CD4-positive, alpha-beta T cell (primary cell): ENCODE data around the gene XPC. TPM values are rescaled to one million over a fixed set of nuclear protein-coding genes. Genes with fewer than 3 reads are reported as not detected.

Source experiments
- ATAC-seq: fragments of 200-7000 bp; cut with Tn5 transposase; one replicate; pipeline ENCODE4 v1.10.0; 2022; ENCODE audit warnings: mild to moderate bottlenecking; ENCODE audit not compliant: poor library complexity
- CTCF ChIA-PET: fragments of 350-600 bp; sonication (Branson Sonifier 250); formaldehyde crosslinking; loops from one replicate; lab custom pipeline; 2021; ENCODE audit warnings: antibody characterized with exemption, inconsistent platforms; lab: Charles Lee
- POLR2A ChIA-PET: fragments of 350-600 bp; sonication (Branson Sonifier 250); formaldehyde crosslinking; loops from one replicate; lab custom pipeline; 2021; ENCODE audit warnings: antibody characterized with exemption, inconsistent platforms; lab: Charles Lee
- DNase-seq, 14 experiments: peaks; one replicate each; pipeline ENCODE4 v3.0.0-alpha.2; 2013 to 2020; ENCODE audit warnings: mixed read lengths in 2 of 14
- H3K27ac ChIP-seq, 2 donors: one replicate each; pipeline versions ENCODE4 v1.5.1 to v1.7.0; 2013; ENCODE audit warnings: low read length in 2 of 2, low read depth in 1 of 2, mild to moderate bottlenecking in 1 of 2
- H3K27me3 ChIP-seq, 2 experiments: 1 replicate in 1 of 2; 2 replicates in 1 of 2; pipeline versions ENCODE4 v1.6.1 to v1.7.0; 2013; ENCODE audit warnings: low read length in 2 of 2, control low read depth in 1 of 2, mild to moderate bottlenecking in 1 of 2, moderate library complexity in 1 of 2; ENCODE audit not compliant: insufficient read depth in 2 of 2, control insufficient read depth in 1 of 2
- H3K36me3 ChIP-seq: one replicate; pipeline ENCODE4 v1.6.1; 2013; ENCODE audit warnings: low read length, control low read depth; ENCODE audit not compliant: insufficient read depth
- H3K4me1 ChIP-seq: one replicate; pipeline ENCODE4 v1.6.1; 2013; ENCODE audit warnings: low read length, control low read depth; ENCODE audit not compliant: insufficient read depth
- H3K4me3 ChIP-seq: one replicate; pipeline ENCODE4 v1.5.1; 2013; ENCODE audit warnings: mild to moderate bottlenecking, low read length, moderate library complexity
- H3K9me3 ChIP-seq, 2 experiments: 1 replicate in 1 of 2; 2 replicates in 1 of 2; pipeline versions ENCODE4 v1.6.1 to v1.7.0; 2013; ENCODE audit warnings: low read length in 2 of 2, mild to moderate bottlenecking in 2 of 2, control low read depth in 1 of 2, moderate library complexity in 1 of 2; ENCODE audit not compliant: control insufficient read depth in 1 of 2, insufficient read depth in 1 of 2
- H3K27ac Mint-ChIP-seq: one replicate; pipeline ENCODE4 v1.8.0; 2020; ENCODE audit warnings: mixed read lengths
- H3K27me3 Mint-ChIP-seq: one replicate; pipeline ENCODE4 v1.8.0; 2021; ENCODE audit warnings: mixed read lengths
- H3K36me3 Mint-ChIP-seq: one replicate; pipeline ENCODE4 v1.8.0; 2021; ENCODE audit warnings: low read depth, mixed read lengths
- H3K4me1 Mint-ChIP-seq: one replicate; pipeline ENCODE4 v1.8.0; 2021; ENCODE audit warnings: low read depth, mixed read lengths
- H3K4me3 Mint-ChIP-seq: one replicate; pipeline ENCODE4 v1.8.0; 2020; ENCODE audit warnings: mild to moderate bottlenecking, mixed read lengths
- H3K9me3 Mint-ChIP-seq: one replicate; pipeline ENCODE4 v1.8.0; 2020; ENCODE audit warnings: mixed read lengths
- CTCF ChIP-seq: fragments of 200-600 bp; IDR thresholded peaks from one replicate; pipeline ENCODE4 v1.8.0; 2022; ENCODE audit warnings: antibody characterized with exemption, mild to moderate bottlenecking
- intact Hi-C, 2 experiments: fragments of 100-400 bp; cut with DNase I in 1 of 2; cut with micrococcal nuclease in 1 of 2; formaldehyde crosslinking; loops; one replicate each; pipeline versions ENCODE4 v1.15.1 to v1.9.0; 2023 to 2025; cut with DNase I, micrococcal nuclease
- total RNA-seq, 174 experiments: library from RNA in 2 of 174; stranded (reverse) in 2 of 174; gene quantifications; one replicate each; pipeline ENCODE4 v1.2.3 and lab custom pipeline; 2021 to 2026

The XPC gene
- total RNA-seq, 2 experiments from 2014 or later, result 59.2 to 65.1 TPM

GRCh38 chr3:14148041-14148985 is 30.1 kb downstream of the XPC start:
- peaks cover 36% of the 10 kb centered on the region for H3K4me1 ChIP-seq
- intact Hi-C loops, result loop anchor here in 1 of 2 experiments (5.0 to 10.0 kb wide), 2 partner anchors 279 to 946 kb away; partner anchors contain the start of gene RBSN
- H3K27me3 ChIP-seq, result no peaks in the 10 kb centered on the region
- no peaks in the 10 kb centered on the region for H3K9me3 ChIP-seq
- peak in 1 of 14 experiments; percentile 28 for DNase-seq
- H3K4me3 ChIP-seq, result no peak overlapping the region
- H3K36me3 ChIP-seq, result peaks cover 72% of the 10 kb centered on the region
- CTCF ChIA-PET, result no interaction called here
- ATAC-seq, result no peak
- H3K27ac Mint-ChIP-seq, result peak overlapping the region; percentile 96
- H3K27ac ChIP-seq, result no peak overlapping the region
- POLR2A ChIA-PET, result no interaction called here
- no peak overlapping the region for H3K4me3 Mint-ChIP-seq
- H3K9me3 Mint-ChIP-seq, result no peaks in the 10 kb centered on the region
- peaks cover 80% of the 10 kb centered on the region for H3K36me3 Mint-ChIP-seq
- no peak for TF ChIP-seq CTCF
- peaks cover 27% of the 10 kb centered on the region for H3K4me1 Mint-ChIP-seq
- H3K27me3 Mint-ChIP-seq, result no peaks in the 10 kb centered on the region

- no peaks in the 10 kb centered on the region for H3K27me3 ChIP-seq
- peaks cover 34% of the 10 kb centered on the region for H3K4me1 Mint-ChIP-seq
- ATAC-seq (no peak), DNase-seq (no peak)
- peaks cover 78% of the 10 kb centered on the region for H3K36me3 Mint-ChIP-seq
- H3K4me1 ChIP-seq, result peaks cover 40% of the 10 kb centered on the region
- H3K27ac ChIP-seq, result no peak overlapping the region
- peaks cover 65% of the 10 kb centered on the region for H3K36me3 ChIP-seq
- intact Hi-C loops, result loop anchor here in 1 of 2 experiments (5.0 to 10.0 kb wide), 2 partner anchors 280 to 947 kb away; partner anchors contain the start of gene RBSN
- H3K9me3 Mint-ChIP-seq, result no peaks in the 10 kb centered on the region
- H3K9me3 ChIP-seq, result no peaks in the 10 kb centered on the region
- no peaks in the 10 kb centered on the region for H3K27me3 Mint-ChIP-seq
- H3K4me3 ChIP-seq, result no peak overlapping the region
- POLR2A ChIA-PET, result interaction anchor here (8.7 kb wide), 1 partner anchor 31 kb away, joined by 106 read pairs; the partner anchor contains the start of genes LSM3 and XPC
- peak overlapping the region; percentile 96 for H3K27ac Mint-ChIP-seq
- CTCF ChIA-PET, result interaction anchor here (5.9 kb wide), 1 partner anchor 23 kb away, joined by 44 read pairs; the partner anchor contains the start of genes CHCHD4 and TMEM43
- TF ChIP-seq CTCF, result no peak
- no peak overlapping the region for H3K4me3 Mint-ChIP-seq
These were observed 30.8 kb downstream of the XPC start for GRCh38 chr3:14147617-14148016.

GRCh38 chr3:14147066-14147435 is 31.4 kb downstream of the XPC start:
- no peak for DNase-seq
- Mint-ChIP-seq H3K27me3 (no peaks in the 10 kb centered on the region), H3K4me1 (peaks cover 40% of the 10 kb centered on the region), H3K36me3 (peaks cover 78% of the 10 kb centered on the region), H3K9me3 (no peaks in the 10 kb centered on the region), H3K27ac (peak overlapping the region; percentile 96), H3K4me3 (peak overlapping the region; percentile 36)
- no peaks in the 10 kb centered on the region for H3K27me3 ChIP-seq
- H3K9me3 ChIP-seq, result no peaks in the 10 kb centered on the region
- intact Hi-C loops, result loop anchor here in 1 of 2 experiments (5.0 to 10.0 kb wide), 2 partner anchors 280 to 948 kb away; partner anchors contain the start of gene RBSN
- no peak overlapping the region for H3K4me3 ChIP-seq
- no peak for TF ChIP-seq CTCF
- H3K27ac ChIP-seq, result no peak overlapping the region
- POLR2A ChIA-PET, result interaction anchor here (8.7 kb wide), 1 partner anchor 32 kb away, joined by 106 read pairs; the partner anchor contains the start of genes LSM3 and XPC
- CTCF ChIA-PET, result interaction anchor here (5.9 kb wide), 1 partner anchor 23 kb away, joined by 44 read pairs; the partner anchor contains the start of genes CHCHD4 and TMEM43
- H3K36me3 ChIP-seq, result peaks cover 60% of the 10 kb centered on the region
- H3K4me1 ChIP-seq, result peaks cover 45% of the 10 kb centered on the region
- ATAC-seq, result no peak
